Heart left ventricle (tissue), 16 donors: Measurements from ENCODE around the gene RRM2. TPM values are rescaled to one million over a fixed set of nuclear protein-coding genes. Genes with fewer than 3 reads are reported as not detected.

Experiments
- ATAC-seq, 4 donors: fragments of 200-7000 bp; cut with Tn5 transposase; one replicate each; pipeline ENCODE4 v1.9.1; 2020 to 2022; ENCODE audit warnings: moderate library complexity in 4 of 4, mild to moderate bottlenecking in 3 of 4, moderate number of reproducible peaks in 1 of 4
- DNase-seq, 5 donors: peaks; one replicate each; pipeline ENCODE4 v3.0.0-alpha.2; 2020
- H3K27ac ChIP-seq, 12 donors: fragments of 200-600 bp; sonication (generic) in 4 of 12; one replicate each; pipeline versions ENCODE4 v1.5.0 to v1.8.0; 2016 to 2022; ENCODE audit warnings: mild to moderate bottlenecking in 2 of 12
- H3K27me3 ChIP-seq, 9 donors: fragments of 200-600 bp; sonication (generic) in 2 of 9; one replicate each; pipeline versions ENCODE4 v1.5.1 to v1.8.0; 2016 to 2022; ENCODE audit warnings: mild to moderate bottlenecking in 3 of 9
- H3K36me3 ChIP-seq, 9 donors: fragments of 200-600 bp; sonication (generic) in 2 of 9; one replicate each; pipeline versions ENCODE4 v1.5.0 to v1.8.0; 2018 to 2022; ENCODE audit warnings: mild to moderate bottlenecking in 2 of 9
- H3K4me1 ChIP-seq, 12 donors: fragments of 200-600 bp; sonication (generic) in 4 of 12; one replicate each; pipeline versions ENCODE4 v1.5.0 to v1.8.0; 2016 to 2022; ENCODE audit warnings: mild to moderate bottlenecking in 3 of 12
- H3K4me3 ChIP-seq, 12 donors: fragments of 200-600 bp; sonication (generic) in 4 of 12; one replicate each; pipeline versions ENCODE4 v1.5.0 to v1.8.0; 2017 to 2022; ENCODE audit warnings: mild to moderate bottlenecking in 9 of 12, moderate library complexity in 4 of 12
- H3K9me3 ChIP-seq, 12 donors: fragments of 200-600 bp; sonication (generic) in 4 of 12; one replicate each; pipeline versions ENCODE4 v1.5.0 to v1.8.0; 2016 to 2022; ENCODE audit warnings: mild to moderate bottlenecking in 1 of 12
- CTCF ChIP-seq, 12 donors: fragments of 200-600 bp; sonication (generic) in 4 of 12; IDR thresholded peaks; one replicate each; pipeline versions ENCODE4 v1.5.0 to v1.8.0; 2018 to 2022; ENCODE audit warnings: antibody characterized with exemption in 12 of 12, mild to moderate bottlenecking in 5 of 12
- POLR2A ChIP-seq, 2 donors: fragments of 450-650 bp; IDR thresholded peaks; one replicate each; pipeline ENCODE4 v1.6.1; 2017; ENCODE audit warnings: antibody characterized with exemption in 2 of 2, mild to moderate bottlenecking in 2 of 2, moderate library complexity in 2 of 2
- WGBS, 4 donors: extraction: QIAGEN DNeasy Blood & Tissue Kit in 2 of 4; methylation state at CpG; one replicate each; pipeline versions ENCODE4 v1.1.5 to v1.1.7; 2013 to 2018; 5-methylcytosine and 5-hydroxymethylcytosine counted together
- intact Hi-C, 10 donors: fragments of 100-400 bp; cut with DNase I; formaldehyde crosslinking; loops; one replicate each; pipeline versions ENCODE4 v1.11.1 to v1.14.2; 2022
- long read RNA-seq, 3 donors: library from polyadenylated mRNA; unstranded; transcript quantifications; one replicate each; pipeline ENCODE4 v2.0.0, GENCODE V29; 2020 to 2021
- polyA plus RNA-seq, 2 donors: library from polyadenylated mRNA; stranded (reverse); fragments of 200-250 nt; gene quantifications; one replicate each; pipeline ENCODE4 v1.2.3, GENCODE V29; 2013
- total RNA-seq, 9 donors: library from RNA; depleted of rRNA in 2 of 9; stranded (reverse); fragments of >200 nt in 2 of 9; fragmentation: NEBNext Ultra II Directional in 3 of 9; extraction: Animal tissue kit (Norgen Biotek cat#: 25700) in 3 of 9; gene quantifications; one replicate each; pipeline versions ENCODE4 v1.1.0 to v1.2.4, GENCODE V29; 2016 to 2023
- donor health status: ischemic (EF 13 %, LVEDD 7.1; RV severe dilation, severe dysfunction).
- donor health status: healthy with polysubstance abuse.
- donor health status: DM: no; HTN: yes; CAD: no.
- donor health status: DM: no; HTN: no; CAD: no.
- donor health status: ischemic (EF 25% LVEDD 6.9; RV normal size, moderate dysfunction).
- donor health status: ischemic (EF 25% LVEDD 5.7; RV mildly dilated, moderate dysfunction).
- donor health status: healthy.
- donor health status: DM: yes; HTN: yes; CAD: no.
- donor health status: ischemic (EF 35%, LVEDD 5.7; RV mildly dilated, moderate dysfunction).
- donor health status: nonischemic (EF 11% LVEDD 7.7; RV severe dilation, severe dysfunction).
- donor health status: DM: yes; HTN: yes; CAD: no.
- donor health status: PGD.
- donor health status: ischemic (EF 29% LVEDD 5.4; RV normal size, mild dysfunction).
- donor health status: nonischemic (EF 23%, LVEDD 6.1; RV moderate dilation, normal function).

Gene RRM2
- total RNA-seq (10 to 100 TPM in 1 of 9 donors, 1 to 10 TPM in 4, under 1 TPM in 3, not detected in 1; 0.09 to 32.6 (median 1.3) TPM), polyA plus RNA-seq (under 1 TPM; 0.08 to 0.44 TPM)
- long read RNA-seq, donor 1, partial matches to known transcripts, result 0 of 1 reads
- long read RNA-seq, donor 1, other reads (novel, unspliced or antisense), result 0 of 1 reads
- long read RNA-seq, donor 2, partial matches to known transcripts, result 1 of 6 reads
- long read RNA-seq, donor 2, other reads (novel, unspliced or antisense), result 2 of 6 reads
- long read RNA-seq, donor 3, transcript RRM2-202 (10 exons, 3,673 nt), result major isoform, 6 of 7 reads
- long read RNA-seq, donor 3, partial matches to known transcripts, result 1 of 7 reads
- long read RNA-seq, donor 3, other reads (novel, unspliced or antisense), result 0 of 7 reads

GRCh38 chr2:10122500-10123280 is at the start of gene RRM2:
TSS of gene RRM2 (plus strand) at chr2:10122739. CDS start at chr2:10122799, 60 bp downstream.
- Histone ChIP-seq H3K9me3 (no peaks in the 10 kb centered on the region), H3K36me3 (no peaks in the 10 kb centered on the region), H3K4me1 (peaks cover 10 to 66% (median 21%) of the 10 kb centered on the region in 12 donors), H3K27ac (no peak within 1 kb of the TSS), H3K27me3 (peaks cover 8 to 24% (median 12%) of the 10 kb centered on the region in 9 donors), H3K4me3 (peak within 1 kb of the TSS; percentile 35 to 79 (median 54))
- TF ChIP-seq POLR2A (IDR thresholded peaks at IDR 0.05) (no peak), CTCF (IDR thresholded peaks at IDR 0.05) (peak in 2 of 12 donors; percentile 8 to 11)
- intact Hi-C loops, result loop anchor here in 9 of 10 donors (1.0 to 10.0 kb wide), 10 partner anchors 180 to 545 kb away; partner anchors contain the start of gene HPCAL1 (in 4 of the 9)
- ATAC-seq (peak; percentile 90 to 94 (median 93)), DNase-seq (peak; percentile 92 to 96 (median 94))
- WGBS, 4 donors, result 0 to 1% (median 0%) methylated on average over 39 to 81 of the region's 81 CpGs

DNA sequence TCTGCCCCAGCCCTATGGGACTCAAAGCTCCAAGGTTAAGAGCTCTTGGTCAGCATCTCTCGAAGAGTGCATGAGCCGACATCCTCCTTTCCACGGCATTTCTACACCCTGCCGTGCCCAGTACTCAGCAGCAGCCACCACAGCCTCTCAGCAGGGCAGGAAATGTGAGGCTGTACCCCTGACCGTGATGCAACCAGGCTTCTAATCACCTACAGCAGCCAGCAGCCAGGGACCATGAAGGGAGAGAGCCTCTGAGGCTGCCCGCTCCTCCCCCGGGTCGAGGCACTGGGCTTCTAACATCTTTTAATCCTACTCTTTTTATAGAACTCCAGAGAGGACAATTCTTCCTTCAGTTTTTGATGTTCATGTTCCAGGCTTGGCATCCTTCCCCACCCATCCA is 48.8 kb upstream of the RRM2 start:
- Histone ChIP-seq H3K4me1 (peaks cover 0 to 14% (median 4%) of the 10 kb centered on the region in 12 donors), H3K27ac (no peak overlapping the region), H3K9me3 (no peaks in the 10 kb centered on the region), H3K27me3 (peaks cover 0 to 32% (median 0%) of the 10 kb centered on the region in 9 donors), H3K4me3 (no peak overlapping the region), H3K36me3 (no peaks in the 10 kb centered on the region)
- whole genome bisulfite sequencing, 4 donors, result 71 to 76% (median 73%) methylated on average over 6 to 8 of the region's 8 CpGs
- intact Hi-C loops, result loop anchor here (2.0 to 10.0 kb wide), 7 partner anchors 23 to 591 kb away; no protein-coding TSS in a partner anchor
- DNase-seq (no peak), ATAC-seq (no peak)
- TF ChIP-seq POLR2A (IDR thresholded peaks at IDR 0.05), result no peak
- TF ChIP-seq CTCF (IDR thresholded peaks at IDR 0.05), result no peak

DNA sequence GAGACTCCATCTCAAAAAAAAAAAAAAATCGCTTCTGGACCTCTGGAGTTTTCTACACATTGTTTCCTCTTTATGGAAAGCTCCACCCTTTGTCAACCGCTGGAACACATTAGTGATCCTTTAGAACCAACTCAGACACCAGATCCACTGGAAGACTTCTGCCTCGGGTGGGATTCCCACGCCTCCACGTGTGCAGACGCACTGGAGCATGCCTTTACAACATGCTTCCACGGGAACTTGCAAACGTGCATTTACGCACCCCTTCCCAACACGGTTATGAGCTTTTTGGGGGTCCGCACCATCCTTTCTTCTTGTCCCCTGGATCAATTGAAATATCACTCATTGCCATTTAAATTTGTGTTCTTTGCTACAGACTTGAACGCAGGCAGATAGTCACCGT is 47.4 kb upstream of the RRM2 start:
- WGBS, 4 donors, result 80 to 89% (median 85%) methylated on average over 13 of the region's 13 CpGs
- no peak for TF ChIP-seq POLR2A (IDR thresholded peaks at IDR 0.05)
- TF ChIP-seq CTCF (IDR thresholded peaks at IDR 0.05), result no peak
- Histone ChIP-seq H3K9me3 (no peaks in the 10 kb centered on the region), H3K4me3 (no peak overlapping the region), H3K4me1 (peaks cover 0 to 21% (median 9%) of the 10 kb centered on the region in 12 donors), H3K27ac (no peak overlapping the region), H3K27me3 (peaks cover 0 to 43% (median 5%) of the 10 kb centered on the region in 9 donors), H3K36me3 (no peaks in the 10 kb centered on the region)
- no peak for DNase-seq
- ATAC-seq, result no peak
- intact Hi-C loops, result loop anchor here in 1 of 10 donors (10.0 kb wide), 1 partner anchor 590 kb away; no protein-coding TSS in a partner anchor
